Fibroblast of peridontal ligament (primary cell): ENCODE measurements around the gene DRD4.

ENCODE experiments used
- DNase-seq: peaks from one replicate; pipeline ENCODE4 v3.0.0-alpha.2; 2010; ENCODE audit errors: extremely low read depth

Gene DRD4

DNA sequence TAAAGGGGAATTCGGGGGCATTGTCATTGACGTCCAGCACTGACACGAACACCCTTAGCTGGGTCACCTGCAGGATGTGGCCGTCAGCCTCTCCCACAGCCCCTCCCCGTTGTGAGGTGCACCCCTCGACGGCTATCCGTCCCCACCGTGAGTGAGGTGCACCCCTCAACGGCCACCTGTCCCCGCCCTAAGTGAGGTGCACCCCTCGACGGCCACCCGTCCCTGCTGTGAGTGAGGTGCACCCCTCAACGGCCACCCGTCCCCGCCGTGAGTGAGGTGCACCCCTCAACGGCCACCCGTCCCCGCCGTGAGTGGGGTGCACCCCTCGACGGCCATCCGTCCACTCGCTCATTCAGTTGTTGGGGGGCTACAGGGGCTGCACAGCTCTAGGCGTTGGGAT is 15.2 kb upstream of the DRD4 start:
- DNase-seq, result no peak

DNA sequence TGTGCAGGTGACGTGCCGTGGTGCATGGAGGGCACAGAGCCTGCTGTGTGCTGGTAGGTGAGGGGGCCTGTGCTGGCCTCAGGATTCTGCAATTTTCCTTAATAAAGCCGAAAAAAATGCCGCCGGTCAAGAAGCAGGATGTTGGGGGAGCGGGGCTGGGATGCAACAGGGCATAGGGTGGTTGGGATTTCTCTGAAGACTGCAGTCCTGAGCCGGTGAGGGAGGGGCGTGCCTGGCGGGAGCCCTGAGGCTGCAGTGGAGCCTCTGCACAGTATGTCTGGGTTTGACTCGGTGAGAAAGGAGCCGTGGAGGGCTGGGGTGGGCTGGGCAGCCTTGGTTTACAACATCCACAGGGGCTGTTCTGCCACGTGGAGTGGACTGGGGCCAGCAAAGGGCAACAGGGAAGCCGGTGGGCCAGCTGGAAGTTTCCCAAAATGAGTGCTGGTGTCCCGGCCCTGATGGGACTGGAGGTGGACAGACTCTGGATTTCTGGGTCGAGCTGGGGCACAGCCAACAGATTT is 13.7 kb upstream of the DRD4 start:
- no peak for DNase-seq

DNA sequence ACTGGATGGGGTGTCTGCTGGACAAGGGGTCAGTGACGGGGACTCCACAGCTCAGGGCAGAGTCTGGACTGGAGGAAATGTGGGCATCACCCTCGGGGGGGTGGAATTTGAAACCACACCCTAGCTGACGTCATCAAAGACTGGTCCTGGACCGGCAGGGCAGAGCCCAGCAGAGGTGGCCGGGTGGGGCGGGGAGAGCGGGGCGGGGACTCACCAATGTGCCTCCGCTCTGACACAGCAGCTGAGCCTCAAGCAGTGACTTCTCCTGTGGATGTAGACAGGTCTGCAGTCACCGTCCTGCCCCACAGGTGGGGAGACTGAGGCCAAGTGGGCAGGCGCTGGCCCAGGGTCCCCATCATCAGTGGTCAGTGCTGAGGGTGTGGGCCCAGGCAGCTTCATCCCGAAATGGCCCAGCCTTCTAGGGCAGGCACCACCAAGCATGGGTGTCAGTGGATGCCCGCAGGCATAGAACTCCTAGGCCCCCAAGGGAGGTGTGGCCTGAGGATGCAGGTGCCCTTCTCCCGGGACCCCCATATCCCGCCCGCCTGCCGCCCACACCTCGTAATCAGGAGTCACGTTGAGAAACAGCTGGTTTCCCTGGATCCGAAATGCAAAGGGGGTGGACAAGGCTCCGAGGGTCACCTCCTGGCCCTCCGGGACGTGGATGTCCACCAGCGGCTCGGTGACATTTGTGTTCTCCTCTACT is 12.9 kb upstream of the DRD4 start:
- DNase-seq, result no peak

DNA sequence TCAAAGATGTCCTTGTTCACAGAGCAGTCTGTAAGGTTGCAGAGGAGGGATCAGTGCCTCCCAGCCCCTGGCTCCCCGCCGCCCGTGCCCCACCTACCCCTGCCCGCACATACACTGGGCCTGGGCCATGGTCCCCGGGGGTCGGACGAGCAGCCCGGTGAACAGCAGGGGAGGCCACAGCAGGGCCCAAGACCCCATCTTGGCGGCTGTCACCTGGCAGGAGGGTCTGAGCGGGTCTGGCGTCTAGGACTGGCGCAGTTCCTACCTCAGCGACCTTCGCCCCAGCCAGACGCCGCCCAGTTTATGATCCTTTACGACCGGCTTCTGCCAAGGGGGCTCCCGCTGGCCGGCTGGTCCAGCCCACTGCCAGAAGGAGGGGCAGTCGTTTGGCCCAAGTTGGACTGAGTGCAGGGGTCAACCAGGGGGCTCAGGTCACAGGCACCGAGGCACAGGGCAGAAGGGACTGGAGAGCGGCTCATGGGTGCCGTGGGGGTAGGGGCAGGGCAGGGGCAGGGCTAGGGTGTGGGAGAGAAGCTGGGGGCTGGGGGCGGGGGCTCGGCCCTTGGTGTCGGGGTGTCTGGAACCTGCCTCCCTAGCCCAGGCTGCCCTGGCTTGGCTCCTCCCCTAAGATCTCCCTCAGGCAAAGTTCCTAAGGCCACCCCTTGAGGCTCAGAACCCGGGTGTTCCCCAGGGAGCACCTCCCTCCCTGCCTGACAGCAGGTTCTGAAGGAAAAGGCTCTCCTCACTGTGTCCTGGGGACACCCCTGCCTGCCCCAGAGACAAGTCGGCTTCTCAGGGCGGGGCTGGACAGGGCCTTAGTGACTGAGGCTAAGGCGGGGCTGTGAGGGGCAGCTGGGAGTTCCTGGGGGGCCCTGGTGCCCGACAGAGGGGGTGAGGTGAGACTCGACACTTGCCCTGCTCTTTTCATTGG is 12.1 kb upstream of the DRD4 start, which contains the start of gene CDHR5:
TSS of gene CDHR5 (minus strand) at position 251 of the 931 bp plus-strand sequence. CDS start at position 198, 53 bp downstream.
- no peak for DNase-seq

DNA sequence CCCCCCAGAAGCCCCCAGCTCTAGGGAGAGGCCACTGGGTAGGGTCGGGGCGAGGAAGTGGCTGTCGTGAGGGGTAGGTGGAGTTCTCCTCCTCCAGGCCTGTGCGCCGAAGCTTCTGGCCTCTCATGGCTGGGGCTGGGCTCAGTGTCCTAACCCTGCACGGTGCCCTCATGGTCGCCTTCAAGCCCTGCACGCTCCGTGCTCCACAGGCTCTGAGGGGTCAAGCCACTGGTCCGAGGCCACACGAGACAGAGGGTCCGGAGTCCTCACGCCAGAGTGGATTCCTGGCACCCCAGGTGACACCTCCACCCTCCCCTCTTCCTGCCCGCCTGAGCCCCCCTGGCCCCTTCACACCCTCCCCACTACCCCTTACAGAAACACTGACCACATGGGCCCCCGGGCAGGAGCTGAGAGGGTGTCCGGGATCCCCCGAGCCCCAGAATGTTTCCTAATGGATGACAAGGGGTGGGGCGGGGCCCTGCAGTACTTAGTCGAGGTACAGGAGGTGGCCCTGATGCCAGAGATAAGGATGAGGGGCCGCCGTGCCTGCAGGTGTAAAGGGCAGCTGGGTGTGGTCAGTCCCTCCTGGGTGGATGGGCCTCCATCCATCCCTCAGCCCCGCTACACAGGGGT is 11.3 kb upstream of the DRD4 start:
- no peak for DNase-seq

DNA sequence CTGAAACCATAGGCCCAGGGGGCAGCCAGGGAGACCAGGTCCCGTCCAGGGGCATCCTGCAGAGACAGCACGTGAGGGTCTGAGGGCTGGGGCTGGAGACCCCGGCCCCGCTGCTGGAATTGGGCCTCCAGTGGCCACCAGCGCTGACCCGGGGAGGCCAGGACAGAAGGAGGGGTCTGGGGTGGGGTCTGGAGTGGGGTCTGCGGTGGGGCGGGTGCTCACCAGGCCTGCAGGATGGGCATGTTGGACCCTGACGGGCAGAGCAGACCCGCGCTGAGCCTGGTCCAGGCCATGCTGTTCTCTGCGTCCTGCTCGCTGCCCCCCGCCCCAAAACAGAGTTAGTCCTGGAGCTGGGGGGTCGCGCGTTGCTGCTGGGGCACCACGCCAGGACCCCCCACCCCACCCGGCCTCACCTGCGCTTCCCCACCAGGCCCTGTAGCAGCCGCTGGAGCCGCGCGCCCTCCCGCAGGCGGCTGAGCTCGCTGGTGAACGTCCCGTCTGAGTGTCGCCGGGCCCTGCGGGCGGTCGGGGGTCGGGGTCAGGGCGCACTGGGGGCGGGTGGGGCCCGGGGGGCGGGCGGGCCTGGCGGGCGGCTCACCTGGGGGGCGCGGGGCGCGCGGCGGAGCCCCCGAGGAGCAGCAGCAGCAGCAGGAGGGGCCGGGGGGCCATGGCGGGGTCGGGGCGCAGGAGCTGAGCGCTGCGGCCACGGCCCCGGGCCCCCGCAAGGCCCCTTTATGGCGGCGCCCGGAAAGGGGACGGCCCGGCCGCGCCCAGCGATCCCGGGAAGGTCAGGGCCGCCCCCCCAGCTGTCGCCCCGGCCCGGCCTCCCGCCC is 10.4 kb upstream of the DRD4 start, which contains the start of gene SCT:
TSS of gene SCT (minus strand) at position 707 of the 833 bp plus-strand sequence. CDS start at position 669, 38 bp downstream.
- no peak for DNase-seq

DNA sequence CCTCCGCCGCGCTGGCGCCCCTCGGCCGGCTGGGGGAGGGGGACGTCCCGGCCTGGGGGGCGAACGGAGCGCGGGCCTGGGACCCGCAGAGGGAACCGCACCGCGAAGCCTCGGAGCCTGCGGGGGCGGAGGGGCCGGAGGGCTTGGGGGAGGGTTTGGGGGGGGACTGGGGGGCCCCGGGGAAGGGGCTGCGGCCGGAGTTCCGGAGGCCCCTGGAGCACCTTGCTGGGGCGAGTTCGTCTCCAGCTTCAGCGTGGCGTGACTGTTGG is 9.8 kb upstream of the DRD4 start:
- no peak for DNase-seq

DNA sequence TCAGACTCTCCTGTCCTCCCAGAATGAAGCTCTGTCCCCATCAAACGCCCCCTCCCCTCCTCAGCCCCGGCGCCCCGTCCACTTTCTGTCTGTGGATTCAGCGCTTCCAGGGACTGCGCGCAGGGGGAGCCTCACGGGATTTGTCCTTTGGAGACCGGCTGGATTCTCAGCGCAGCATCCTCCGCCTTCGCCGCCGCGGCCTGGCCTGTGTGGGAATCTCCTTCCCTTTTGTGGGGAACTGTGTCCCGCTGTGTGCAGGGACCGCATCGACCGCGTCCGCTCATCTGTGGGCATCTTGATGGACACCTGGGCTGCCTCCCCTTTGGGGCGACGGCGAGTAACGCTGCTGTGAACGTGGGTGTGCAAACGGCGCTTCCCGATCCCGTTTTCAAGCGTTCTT is 9.0 kb upstream of the DRD4 start:
- no peak for DNase-seq

DNA sequence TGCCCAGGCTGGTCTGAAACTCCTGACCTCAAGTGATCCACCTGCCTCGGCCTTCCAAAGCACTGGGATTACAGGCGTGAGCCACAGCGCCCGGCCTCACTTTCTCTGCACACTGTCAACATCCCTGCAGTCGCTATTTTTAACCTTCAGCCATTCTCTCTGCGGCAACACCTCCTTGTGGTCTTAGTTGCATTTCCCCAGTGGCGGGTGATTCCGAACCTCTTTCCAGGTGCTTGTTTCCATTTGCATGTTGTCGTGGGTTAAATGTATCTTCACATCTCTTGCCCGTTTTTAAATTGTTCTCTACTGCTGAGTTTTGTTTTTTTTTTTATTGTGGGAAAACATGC is 7.9 kb upstream of the DRD4 start:
- DNase-seq, result no peak

DNA sequence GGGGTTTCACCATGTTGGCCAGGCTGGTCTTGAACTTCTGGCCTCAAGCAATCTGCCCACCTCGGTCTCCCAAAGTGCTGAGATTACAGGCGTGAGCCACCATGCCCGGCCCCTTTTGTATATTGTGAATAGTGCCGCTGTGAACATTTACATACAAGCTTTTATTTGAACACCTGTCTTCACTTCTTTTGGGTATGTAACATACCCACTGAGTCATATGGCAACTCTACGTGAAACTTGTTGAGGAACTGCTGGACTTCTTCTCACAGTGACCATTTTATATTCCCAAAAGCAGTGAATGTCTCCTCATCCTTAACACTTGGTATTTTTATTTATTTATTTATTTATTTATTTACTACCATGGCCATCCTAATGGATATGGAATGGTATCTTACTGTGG is 6.2 kb upstream of the DRD4 start:
- no peak for DNase-seq

DNA sequence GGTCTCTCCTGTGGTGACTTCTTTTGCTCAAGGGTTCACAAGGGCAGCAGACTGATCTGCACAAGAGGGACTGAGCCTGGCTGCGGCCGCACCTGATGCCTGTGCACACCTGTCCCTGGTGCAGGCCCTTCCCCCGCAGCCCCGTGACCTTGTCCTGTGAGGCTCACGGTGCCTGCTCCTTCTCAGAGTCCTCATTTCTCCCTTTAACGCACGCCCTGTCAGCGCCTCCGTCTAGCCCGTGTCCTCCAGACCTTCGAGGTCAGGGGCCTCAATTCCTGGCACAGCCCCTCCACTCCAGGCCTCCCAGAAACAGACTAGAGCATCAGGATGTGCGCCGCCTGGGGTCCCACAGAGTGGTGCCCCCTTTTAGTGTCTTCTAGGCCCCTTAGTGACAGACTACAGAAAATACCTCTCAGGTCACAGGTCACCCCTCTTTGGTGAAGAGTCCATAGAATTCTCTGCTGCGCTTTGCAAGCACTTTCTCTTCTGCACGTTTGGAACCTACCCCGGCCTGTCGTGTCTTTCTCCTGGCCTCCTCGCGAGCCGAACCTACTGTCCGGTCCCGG is 1.0 kb upstream of the DRD4 start:
- DNase-seq, result no peak

DNA sequence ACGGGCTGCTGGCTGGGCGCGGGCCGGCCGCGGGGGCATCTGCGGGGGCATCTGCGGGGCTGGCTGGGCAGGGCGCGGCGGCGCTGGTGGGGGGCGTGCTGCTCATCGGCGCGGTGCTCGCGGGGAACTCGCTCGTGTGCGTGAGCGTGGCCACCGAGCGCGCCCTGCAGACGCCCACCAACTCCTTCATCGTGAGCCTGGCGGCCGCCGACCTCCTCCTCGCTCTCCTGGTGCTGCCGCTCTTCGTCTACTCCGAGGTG is 194 bp downstream of the DRD4 start:
- DNase-seq, result no peak

DNA sequence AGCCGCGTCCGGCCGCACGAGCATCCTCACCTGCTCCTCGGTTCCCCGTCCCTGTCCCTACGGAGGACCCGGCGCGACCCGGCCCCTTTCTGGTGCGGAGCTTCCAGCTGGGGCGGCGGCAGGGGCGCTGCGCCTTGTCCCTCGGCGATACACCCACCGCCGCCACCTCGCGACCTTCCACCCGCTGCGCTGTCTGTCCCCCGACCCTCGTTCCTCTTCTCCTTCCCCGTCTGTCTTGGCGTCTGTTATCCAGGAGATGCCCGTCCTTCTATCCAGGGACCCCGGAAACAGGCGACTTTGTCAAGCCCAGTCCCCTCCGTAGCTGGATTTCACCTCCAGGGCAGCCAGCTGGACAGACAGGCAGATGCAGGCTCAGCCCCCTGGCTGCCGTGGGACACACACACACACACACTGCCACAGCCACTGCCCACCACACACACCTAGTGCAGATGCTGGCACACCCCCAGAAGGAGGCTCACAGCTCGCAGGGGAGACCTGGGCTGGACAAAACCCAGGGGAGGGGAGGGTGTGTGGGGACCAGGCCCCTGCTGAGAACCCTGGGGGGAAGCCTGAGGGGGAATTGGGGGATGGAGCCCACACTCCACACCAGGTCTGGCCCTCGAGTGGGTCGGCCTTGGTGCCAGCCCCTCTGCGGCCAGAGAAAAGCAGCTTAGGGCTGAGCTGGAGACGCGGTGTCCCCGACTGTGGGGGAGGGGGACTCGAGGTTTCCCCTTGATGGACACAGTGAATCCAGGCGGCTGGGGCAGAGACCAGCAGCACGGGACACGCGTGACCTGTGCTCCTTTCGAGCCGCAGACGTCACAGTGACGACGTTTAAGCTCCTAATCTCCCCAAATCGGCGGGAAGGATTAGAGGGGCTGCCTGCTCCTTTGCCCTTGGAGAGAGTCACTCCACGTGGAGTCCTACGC is 788 bp downstream of the DRD4 start:
- no peak for DNase-seq

DNA sequence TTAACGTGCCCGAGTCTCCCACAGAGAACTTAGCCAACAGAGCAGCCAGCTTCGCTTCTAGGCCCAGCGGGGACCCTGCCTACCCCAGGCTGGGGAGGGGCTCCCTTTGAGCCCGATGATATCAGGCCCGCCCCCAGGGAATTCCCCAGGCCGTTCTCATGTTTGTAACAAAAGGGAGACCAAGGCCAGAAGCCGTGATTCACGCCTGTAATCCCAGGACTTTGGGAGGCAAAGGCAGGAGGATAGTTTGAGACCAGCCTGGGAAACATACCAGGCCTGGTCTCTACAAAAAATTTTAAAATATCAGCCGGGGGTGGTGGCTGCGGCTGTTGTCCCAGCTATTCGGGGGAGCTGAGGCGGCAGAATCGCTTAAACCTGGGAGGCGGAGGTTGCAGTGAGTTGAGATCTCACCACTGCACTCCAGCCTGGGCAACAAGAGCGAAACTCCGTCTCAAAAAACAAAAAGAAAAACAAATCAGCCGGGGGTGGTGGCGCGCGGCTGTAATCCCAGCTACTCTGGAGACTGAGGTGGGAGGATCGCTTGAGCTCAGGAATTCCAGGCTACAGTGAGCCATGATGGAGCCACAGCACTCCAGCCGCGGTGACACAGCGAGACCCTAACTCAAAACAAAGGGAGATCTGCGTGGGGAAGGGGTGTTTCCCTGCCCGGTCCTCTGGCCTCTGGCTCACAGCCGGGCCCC is 1.7 kb downstream of the DRD4 start:
- DNase-seq, result no peak

DNA sequence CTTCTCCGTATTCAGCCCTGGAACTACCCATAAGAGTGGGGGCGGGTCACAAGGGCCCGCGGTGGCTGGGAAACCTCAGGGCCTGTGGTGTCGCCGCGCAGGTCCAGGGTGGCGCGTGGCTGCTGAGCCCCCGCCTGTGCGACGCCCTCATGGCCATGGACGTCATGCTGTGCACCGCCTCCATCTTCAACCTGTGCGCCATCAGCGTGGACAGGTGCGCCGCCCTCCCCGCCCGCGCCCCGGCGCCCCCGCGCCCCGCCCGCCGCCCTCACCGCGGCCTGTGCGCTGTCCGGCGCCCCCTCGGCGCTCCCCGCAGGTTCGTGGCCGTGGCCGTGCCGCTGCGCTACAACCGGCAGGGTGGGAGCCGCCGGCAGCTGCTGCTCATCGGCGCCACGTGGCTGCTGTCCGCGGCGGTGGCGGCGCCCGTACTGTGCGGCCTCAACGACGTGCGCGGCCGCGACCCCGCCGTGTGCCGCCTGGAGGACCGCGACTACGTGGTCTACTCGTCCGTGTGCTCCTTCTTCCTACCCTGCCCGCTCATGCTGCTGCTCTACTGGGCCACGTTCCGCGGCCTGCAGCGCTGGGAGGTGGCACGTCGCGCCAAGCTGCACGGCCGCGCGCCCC is 2.4 kb downstream of the DRD4 start:
- DNase-seq, result no peak

DNA sequence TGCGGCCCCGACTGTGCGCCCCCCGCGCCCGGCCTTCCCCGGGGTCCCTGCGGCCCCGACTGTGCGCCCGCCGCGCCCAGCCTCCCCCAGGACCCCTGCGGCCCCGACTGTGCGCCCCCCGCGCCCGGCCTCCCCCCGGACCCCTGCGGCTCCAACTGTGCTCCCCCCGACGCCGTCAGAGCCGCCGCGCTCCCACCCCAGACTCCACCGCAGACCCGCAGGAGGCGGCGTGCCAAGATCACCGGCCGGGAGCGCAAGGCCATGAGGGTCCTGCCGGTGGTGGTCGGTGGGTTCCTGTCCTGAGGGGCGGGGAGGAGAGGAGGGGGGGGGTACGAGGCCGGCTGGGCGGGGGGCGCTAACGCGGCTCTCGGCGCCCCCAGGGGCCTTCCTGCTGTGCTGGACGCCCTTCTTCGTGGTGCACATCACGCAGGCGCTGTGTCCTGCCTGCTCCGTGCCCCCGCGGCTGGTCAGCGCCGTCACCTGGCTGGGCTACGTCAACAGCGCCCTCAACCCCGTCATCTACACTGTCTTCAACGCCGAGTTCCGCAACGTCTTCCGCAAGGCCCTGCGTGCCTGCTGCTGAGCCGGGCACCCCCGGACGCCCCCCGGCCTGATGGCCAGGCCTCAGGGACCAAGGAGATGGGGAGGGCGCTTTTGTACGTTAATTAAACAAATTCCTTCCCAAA is 3.1 kb downstream of the DRD4 start:
- no peak for DNase-seq

DNA sequence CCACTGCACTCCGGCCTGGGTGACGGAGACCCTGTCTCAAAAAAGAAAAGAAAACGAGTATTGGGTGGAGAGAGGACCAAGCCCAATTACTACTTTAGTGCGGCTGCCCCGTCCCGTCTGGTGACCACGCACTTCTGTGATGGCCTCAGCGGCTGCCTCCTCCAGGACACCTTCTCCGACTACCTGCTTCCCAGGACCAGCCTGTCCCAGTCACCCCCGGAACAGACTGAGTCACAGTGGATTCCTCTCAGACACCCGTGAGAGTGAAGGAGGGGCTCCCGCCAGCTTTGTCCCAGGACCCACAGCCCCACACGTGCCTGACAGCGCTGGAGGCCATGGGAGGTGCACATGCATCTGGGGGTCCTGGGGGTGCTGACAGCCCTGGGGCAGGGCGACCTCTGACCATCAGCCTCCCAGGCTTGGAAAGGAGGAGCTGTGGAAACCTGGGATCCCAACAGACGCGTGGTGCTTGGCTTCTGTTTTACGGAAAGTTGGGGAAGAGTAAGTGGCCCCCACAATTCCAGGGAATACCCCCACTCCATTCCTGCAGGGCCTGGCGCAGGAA is 4.8 kb downstream of the DRD4 start:
- no peak for DNase-seq

DNA sequence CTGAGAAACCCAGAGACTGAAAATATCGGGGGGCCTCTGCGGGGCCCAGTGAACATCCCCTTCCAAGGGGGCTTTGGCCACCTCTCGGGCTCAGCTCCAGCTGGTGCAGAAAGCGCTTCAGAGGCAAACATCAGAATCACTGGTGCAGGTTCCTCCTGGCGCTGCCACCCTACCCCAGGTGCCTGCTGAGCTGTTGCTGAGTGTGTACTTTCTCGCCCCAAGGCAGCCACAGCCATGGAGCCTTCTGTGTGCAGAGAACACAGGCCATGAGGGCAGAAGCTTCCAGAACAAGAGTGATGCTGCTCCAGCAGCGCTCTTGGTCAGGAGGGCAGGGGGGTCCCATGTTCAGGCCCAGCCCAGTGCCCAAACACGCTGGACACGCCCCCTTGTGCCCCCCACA is 6.3 kb downstream of the DRD4 start:
- no peak for DNase-seq
